ENCODE measurements around the gene ELMO3.
A peak's percentile ranks its signal among the peaks of the same experiment; 100 is the strongest.

Gene ELMO3

DNA sequence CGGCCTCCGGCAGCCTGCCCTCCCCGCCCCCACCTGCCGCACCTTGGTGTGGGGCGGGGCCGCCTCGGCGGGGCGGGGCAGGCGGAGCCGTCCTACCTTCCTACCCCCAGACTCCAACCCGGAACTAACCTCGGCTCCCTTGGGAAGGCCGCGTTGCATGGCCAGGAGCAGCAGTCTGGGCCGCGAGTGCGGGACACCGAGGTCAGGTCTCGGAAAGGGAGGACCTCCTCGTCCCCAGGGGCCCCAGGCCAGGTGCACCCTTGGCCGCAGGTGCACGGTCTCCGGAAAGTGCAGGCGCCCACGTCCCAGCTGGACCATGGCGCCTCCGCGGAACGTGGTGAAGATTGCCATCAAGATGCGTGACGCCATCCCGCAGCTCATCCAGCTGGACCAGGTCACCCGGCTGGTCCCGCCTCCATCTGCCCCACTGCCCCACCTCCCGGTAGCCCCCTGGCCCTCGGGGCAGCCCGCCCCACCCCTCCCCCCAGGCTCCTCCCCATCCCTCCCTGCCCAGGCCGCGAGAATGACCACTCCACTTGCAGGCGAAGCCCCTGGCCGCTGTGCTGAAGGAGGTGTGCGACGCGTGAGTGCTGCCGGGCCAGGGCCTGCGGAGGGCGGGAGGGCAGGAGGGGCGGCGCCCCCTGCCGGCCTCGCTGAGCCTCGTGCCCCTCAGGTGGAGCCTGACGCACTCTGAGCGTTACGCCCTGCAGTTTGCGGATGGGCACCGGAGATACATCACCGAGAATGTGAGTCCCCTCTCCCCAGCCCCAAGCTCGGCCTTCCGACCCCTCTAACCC, at the start of gene ELMO3:
ELMO3 (plus strand) TSS at position 121 of the 797 bp plus-strand sequence; CDS start at position 317, 196 bp downstream.
- H3K4me3 Mint-ChIP-seq = no peak within 1 kb of the TSS
- no peaks in the 10 kb centered on the region for H3K9me3 Mint-ChIP-seq
- no peak within 1 kb of the TSS for H3K27ac Mint-ChIP-seq
- H3K4me1 Mint-ChIP-seq = peaks cover 15% of the 10 kb centered on the region
- no peaks in the 10 kb centered on the region for H3K27me3 Mint-ChIP-seq
- peaks cover 11% of the 10 kb centered on the region for H3K36me3 Mint-ChIP-seq

DNA sequence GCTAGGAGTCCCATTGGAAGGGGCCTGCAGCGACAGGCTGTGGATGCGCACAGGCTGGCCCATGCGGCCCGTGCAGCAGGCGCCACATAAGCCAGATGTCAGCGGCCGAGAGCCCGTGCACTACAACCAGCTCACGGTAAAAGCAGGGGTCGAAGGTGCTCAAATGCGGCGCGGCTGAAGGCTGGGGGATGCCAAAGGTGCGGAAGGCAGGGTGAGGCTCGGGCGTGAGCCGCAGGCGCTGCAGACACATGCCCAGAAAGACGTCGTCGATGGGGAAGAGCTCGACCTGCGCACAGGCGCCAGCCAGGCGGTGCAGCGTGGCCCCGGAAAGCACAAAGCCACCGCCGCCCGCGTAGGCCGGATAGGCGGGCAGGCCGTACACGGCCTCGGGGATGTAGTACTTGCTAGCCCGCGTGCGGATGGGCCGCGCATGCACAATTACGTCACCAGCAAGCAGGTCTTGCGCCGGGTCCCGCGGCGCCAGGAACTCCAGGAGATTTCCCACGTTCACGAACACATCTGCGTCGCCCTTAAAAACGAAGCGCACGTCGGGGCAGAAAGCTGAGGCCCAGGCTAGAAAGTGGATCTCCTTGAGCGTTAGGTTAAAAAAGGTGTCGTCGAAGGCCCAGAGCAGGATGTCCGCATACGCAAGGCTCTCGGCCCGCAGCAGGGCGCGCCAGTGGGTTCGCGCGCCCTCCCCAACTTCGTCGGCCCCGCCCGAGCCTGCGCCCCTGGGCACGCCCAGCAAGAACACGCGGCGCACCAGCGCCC, 49.5 kb upstream of the ELMO3 start:
- Mint-ChIP-seq H3K27me3 (peaks cover 1% of the 10 kb centered on the region), H3K36me3 (peaks cover 19% of the 10 kb centered on the region), H3K27ac (no peak overlapping the region), H3K4me1 (peaks cover 3% of the 10 kb centered on the region), H3K4me3 (peak overlapping the region; percentile 54), H3K9me3 (no peaks in the 10 kb centered on the region)

GRCh38 chr16:67150047-67150832, 48.7 kb upstream of the ELMO3 start:
- Mint-ChIP-seq H3K9me3 (no peaks in the 10 kb centered on the region), H3K4me1 (peaks cover 5% of the 10 kb centered on the region), H3K27me3 (peaks cover 1% of the 10 kb centered on the region), H3K36me3 (peaks cover 14% of the 10 kb centered on the region), H3K27ac (no peak overlapping the region), H3K4me3 (no peak overlapping the region)

- Mint-ChIP-seq H3K27me3 (peaks cover 1% of the 10 kb centered on the region), H3K9me3 (no peaks in the 10 kb centered on the region), H3K27ac (peak within 1 kb of the TSS; percentile 74), H3K4me1 (peaks cover 10% of the 10 kb centered on the region), H3K36me3 (peaks cover 13% of the 10 kb centered on the region), H3K4me3 (peak within 1 kb of the TSS; percentile 76)
Observed at GRCh38 chr16:67150833-67151396, 48.0 kb upstream of the ELMO3 start, which contains the start of gene B3GNT9. TSS of gene B3GNT9 (minus strand) at chr16:67150998. CDS start at chr16:67150485, 513 bp downstream.

DNA sequence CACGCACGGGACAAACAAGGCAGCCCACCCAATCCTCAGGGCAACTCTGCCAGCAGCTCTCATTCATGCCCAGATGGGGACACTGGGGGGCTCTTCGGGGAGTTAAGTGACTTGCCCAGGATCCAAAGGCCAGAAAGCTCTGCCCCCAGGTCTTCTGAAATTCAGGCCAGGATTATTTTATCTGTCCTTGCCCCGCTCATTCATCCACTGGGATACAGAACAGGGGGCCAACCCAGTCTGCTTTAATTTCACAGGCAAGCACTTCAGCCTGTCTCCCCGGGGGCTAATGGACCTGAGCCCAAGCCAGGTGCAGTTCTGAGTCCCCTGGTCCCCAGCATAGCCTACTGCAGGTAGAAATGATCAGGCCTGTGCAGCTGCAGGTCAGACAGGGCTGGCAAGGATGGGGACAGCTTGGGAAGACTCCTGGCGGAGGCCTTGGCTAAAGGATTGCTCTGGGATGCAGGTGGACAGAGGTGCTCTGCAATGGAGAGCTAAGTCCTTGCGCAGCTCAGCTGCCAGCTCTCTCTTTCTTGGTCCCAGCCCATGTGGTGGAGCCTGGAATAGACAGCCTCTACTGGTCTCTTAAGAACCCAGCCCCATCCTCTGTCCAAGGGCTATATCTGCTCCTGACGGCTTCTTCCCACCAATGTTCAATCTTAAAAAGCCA, 47.4 kb upstream of the ELMO3 start:
- Mint-ChIP-seq H3K36me3 (peaks cover 10% of the 10 kb centered on the region), H3K27me3 (peaks cover 1% of the 10 kb centered on the region), H3K27ac (peak overlapping the region; percentile 74), H3K9me3 (no peaks in the 10 kb centered on the region), H3K4me1 (peaks cover 17% of the 10 kb centered on the region), H3K4me3 (peak overlapping the region; percentile 76)

GRCh38 chr16:67154578-67155294, 44.2 kb upstream of the ELMO3 start:
- Mint-ChIP-seq H3K9me3 (no peaks in the 10 kb centered on the region), H3K36me3 (no peaks in the 10 kb centered on the region), H3K4me3 (peak overlapping the region; percentile 78), H3K27me3 (no peaks in the 10 kb centered on the region), H3K4me1 (peaks cover 42% of the 10 kb centered on the region), H3K27ac (no peak overlapping the region)

DNA sequence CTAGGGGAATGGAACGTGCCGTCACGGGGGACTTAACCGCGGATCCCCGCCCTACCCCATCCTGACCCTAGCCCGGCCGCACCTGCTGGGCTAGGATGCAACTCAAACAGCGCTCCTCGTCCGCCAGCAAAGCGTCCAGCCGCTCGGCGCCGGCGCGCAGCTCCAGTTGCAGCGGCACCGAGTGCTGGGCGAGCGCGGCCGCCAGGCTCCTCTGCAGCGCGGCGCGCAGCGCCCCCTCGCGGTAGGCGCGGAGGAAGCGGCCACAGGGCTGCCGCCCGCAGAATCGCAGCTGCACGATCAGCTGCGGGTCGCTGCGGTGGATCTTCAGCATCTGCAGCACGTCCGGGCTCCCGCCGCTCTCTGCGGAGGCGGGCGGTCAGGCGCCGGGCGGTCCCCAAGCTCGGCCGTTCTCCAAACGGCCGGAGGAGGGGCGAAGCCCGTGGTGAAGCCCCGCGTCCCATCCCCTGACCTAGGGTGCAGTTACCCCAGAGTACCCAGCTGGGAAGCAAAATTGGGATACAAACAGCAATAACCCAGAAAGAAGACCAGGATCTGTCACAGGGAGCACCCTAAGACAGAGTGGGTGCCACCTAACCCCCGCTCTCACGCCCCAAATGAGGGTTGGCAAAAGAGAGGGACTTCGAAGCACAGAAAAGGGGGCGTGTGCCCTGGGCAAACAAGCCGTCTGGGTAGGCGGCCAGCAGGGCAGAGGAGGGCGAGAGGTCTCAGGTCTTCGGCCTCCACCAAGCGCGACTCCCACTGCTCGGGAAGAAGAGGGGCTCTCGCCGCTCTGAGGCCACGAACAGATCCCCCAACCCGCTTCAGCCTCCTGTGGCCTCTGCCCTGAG, 43.4 kb upstream of the ELMO3 start:
- Mint-ChIP-seq H3K4me1 (peaks cover 43% of the 10 kb centered on the region), H3K27me3 (no peaks in the 10 kb centered on the region), H3K4me3 (peak overlapping the region; percentile 78), H3K36me3 (no peaks in the 10 kb centered on the region), H3K27ac (peak overlapping the region; percentile 70), H3K9me3 (no peaks in the 10 kb centered on the region)

DNA sequence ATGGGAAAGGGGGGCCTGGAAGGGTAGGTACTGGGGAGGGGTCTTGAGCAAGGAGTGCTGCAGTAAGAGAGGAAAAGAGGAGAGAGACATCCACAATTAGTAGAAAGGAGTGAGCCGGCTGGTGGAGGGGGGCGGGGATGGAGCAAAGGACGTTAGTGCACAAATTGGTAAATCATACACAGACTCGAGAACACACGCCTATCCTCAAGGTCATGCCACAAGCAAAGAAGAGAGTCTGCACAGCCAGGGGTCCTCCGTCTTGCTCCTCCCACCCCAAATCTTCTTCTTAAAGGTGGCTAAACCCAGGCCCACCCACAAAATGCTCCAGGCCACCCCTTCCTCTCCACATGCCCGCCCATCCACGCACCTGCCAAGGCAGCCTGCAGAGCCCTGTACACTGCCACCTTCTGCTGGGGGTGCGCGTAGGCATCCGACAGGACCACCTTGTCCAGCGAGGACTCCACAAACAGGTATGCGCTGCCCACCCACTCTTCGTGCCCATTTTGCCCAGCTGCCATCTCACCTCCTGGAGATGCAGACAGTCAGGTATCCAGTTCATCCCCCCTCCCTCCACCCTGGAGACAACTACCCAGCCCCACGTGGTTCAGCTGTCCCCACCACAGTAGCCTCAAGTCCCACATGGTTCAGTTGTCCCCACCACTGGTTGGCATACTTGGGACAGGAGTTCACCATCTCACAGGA, 42.6 kb upstream of the ELMO3 start:
- Mint-ChIP-seq H3K9me3 (no peaks in the 10 kb centered on the region), H3K36me3 (peaks cover 2% of the 10 kb centered on the region), H3K27ac (no peak overlapping the region), H3K27me3 (peaks cover 2% of the 10 kb centered on the region), H3K4me3 (no peak overlapping the region), H3K4me1 (peaks cover 46% of the 10 kb centered on the region)

- no peak overlapping the region for H3K27ac Mint-ChIP-seq
- peak overlapping the region; percentile 32 for H3K4me3 Mint-ChIP-seq
- H3K9me3 Mint-ChIP-seq = no peaks in the 10 kb centered on the region
- peaks cover 2% of the 10 kb centered on the region for H3K36me3 Mint-ChIP-seq
- H3K4me1 Mint-ChIP-seq = peaks cover 49% of the 10 kb centered on the region
- H3K27me3 Mint-ChIP-seq = peaks cover 6% of the 10 kb centered on the region
Observed at GRCh38 chr16:67157106-67157748, 41.7 kb upstream of the ELMO3 start.

GRCh38 chr16:67157892-67158635, 40.9 kb upstream of the ELMO3 start:
- peak overlapping the region; percentile 70 for H3K27ac Mint-ChIP-seq
- H3K27me3 Mint-ChIP-seq = peaks cover 9% of the 10 kb centered on the region
- H3K4me3 Mint-ChIP-seq = peak overlapping the region; percentile 90
- no peaks in the 10 kb centered on the region for H3K9me3 Mint-ChIP-seq
- peaks cover 54% of the 10 kb centered on the region for H3K4me1 Mint-ChIP-seq
- H3K36me3 Mint-ChIP-seq = peaks cover 2% of the 10 kb centered on the region

DNA sequence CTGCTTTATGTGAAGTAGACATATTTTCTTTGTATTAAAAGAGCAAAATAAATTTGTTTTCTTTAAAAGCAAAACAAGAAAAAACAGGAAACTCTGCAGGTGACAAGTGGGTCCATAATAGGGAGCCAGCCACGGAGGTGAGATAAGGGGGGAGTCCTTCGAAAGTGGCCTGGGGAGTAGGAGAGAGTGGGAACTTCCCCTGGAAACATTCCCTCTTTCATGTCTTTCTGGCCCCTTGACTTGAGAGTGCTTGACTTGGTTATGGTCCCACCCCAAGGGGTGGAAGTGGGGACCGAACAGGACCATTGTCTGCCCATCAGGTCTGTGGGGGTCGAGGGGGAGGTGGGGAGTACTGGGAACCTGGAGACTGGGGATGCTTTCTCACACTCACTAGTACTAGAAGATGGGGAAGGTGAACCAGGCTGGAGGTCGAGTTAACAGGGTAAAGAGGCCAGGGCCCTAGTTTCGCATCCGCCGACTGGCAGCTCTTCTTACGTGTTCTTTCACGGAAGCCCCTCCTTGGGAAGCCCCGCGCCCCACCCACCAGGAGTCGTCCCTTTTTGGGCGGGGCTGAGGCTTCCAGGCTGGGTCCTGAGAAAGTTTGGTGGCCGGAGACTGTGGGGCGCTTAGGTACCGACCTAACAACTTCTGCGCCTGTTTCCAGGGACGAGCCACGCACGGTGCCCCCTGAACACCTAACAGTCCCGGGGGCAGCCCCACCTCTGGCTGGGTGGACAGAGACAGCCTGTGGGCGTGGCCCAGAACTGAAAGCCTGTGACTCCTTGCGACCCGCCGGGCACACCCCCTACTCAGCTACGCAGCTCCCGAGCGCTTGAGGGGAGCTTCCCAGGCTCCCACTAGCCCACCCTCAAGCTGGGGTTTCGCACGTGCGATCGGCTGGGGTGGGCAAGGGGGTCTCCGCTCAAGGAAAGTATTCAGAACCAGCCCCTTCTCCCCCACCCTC, 40.0 kb upstream of the ELMO3 start:
- peaks cover 9% of the 10 kb centered on the region for H3K27me3 Mint-ChIP-seq
- peaks cover 2% of the 10 kb centered on the region for H3K36me3 Mint-ChIP-seq
- H3K27ac Mint-ChIP-seq = peak overlapping the region; percentile 70
- no peaks in the 10 kb centered on the region for H3K9me3 Mint-ChIP-seq
- peak overlapping the region; percentile 90 for H3K4me3 Mint-ChIP-seq
- peaks cover 54% of the 10 kb centered on the region for H3K4me1 Mint-ChIP-seq
